Measurements from ENCODE around the gene RABL6. TPM values are rescaled to one million over a fixed set of nuclear protein-coding genes. Genes with fewer than 3 reads are reported as not detected.

Gene RABL6
- total RNA-seq, 2 experiments from 2014 or later, result 113 to 133 TPM

GRCh38 chr9:136844761-136845464 is 37.2 kb downstream of the RABL6 start:
- BruUV-seq (replicated peaks), result no TSS peak
- Histone ChIP-seq H3K4me1 (ENCODE audit: insufficient read depth, low read length, poor library complexity, severe bottlenecking) (peaks cover 30% of the 10 kb centered on the region), H3K36me3 (ENCODE audit: insufficient read depth, low read length) (peaks cover 17% of the 10 kb centered on the region), H3K27ac (ENCODE audit: low read depth, low read length, poor library complexity, severe bottlenecking) (no peak overlapping the region), H3K4me3 (ENCODE audit: low read depth, low read length, poor library complexity, severe bottlenecking) (no peak overlapping the region), H3K9me2 (ENCODE audit: insufficient read depth, low read length) (no peaks in the 10 kb centered on the region), H3K79me2 (ENCODE audit: insufficient read depth, low read depth, low read length) (no peaks in the 10 kb centered on the region), H3K9me3 (ENCODE audit: low read length) (no peaks in the 10 kb centered on the region), H4K20me1 (ENCODE audit: insufficient read depth, low read length) (no peaks in the 10 kb centered on the region), H3K4me2 (ENCODE audit: low read length) (no peak overlapping the region), H2AFZ (ENCODE audit: low read length) (no peak overlapping the region)
- intact Hi-C loops (cut with micrococcal nuclease; ENCODE audit: unreplicated experiment), result no loop called here
- DNase-seq (ENCODE audit: low spot score), result no peak
- TF ChIP-seq EZH2phosphoT487 (IDR thresholded peaks at IDR 0.05; ENCODE audit: borderline replicate concordance, low read depth, low read length), result no peak
- TF ChIP-seq CTCF (conservative IDR thresholded peaks at IDR 0.05; ENCODE audit: low read length), result no peak
- ChIA-PET POLR2A (no interaction called here), CTCF (ENCODE audit: unreplicated experiment) (no interaction called here)

DNA sequence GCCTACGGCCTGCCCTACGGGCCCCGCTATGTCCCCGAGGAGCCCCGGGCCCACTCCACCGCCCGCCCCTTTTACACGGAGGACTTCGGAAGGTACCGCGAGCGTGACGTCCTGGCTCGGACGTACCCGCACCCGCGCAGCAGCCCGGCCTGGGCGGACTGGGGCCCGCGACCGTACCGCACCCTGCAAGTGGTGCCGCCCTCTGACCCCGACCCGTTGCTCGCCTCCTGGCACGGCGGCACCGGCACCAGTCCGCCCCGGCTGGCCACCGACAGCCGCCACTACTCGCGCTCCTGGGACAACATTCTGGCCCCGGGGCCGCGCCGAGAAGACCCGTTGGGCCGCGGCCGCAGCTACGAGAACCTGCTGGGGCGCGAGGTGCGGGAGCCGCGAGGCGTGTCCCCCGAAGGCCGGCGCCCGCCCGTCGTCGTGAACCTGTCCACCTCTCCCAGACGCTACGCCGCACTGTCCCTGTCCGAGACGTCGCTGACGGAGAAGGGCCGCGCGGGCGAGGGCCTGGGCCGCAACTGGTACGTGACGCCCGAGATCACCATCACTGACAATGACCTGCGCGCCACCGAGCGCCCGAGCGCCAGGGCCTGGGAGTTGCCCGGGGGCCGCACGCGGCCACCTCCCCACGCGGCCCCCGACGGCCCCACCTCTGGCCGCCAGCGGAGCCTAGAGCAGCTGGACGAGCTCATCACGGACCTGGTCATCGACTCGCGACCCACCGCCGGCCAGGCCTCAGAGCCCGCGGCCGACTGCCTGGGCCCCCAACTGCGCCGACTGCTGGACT is 37.9 kb downstream of the RABL6 start:
- H3K4me3 ChIP-seq (ENCODE audit: low read depth, low read length, poor library complexity, severe bottlenecking), result no peak overlapping the region
- no peaks in the 10 kb centered on the region for H4K20me1 ChIP-seq (ENCODE audit: insufficient read depth, low read length)
- no peak overlapping the region for H2AFZ ChIP-seq (ENCODE audit: low read length)
- H3K4me2 ChIP-seq (ENCODE audit: low read length), result no peak overlapping the region
- ChIA-PET POLR2A (no interaction called here), CTCF (ENCODE audit: unreplicated experiment) (no interaction called here)
- BruUV-seq (replicated peaks), result no TSS peak
- no peaks in the 10 kb centered on the region for H3K79me2 ChIP-seq (ENCODE audit: insufficient read depth, low read depth, low read length)
- H3K4me1 ChIP-seq (ENCODE audit: insufficient read depth, low read length, poor library complexity, severe bottlenecking), result peaks cover 32% of the 10 kb centered on the region
- no peak overlapping the region for H3K27ac ChIP-seq (ENCODE audit: low read depth, low read length, poor library complexity, severe bottlenecking)
- no peak for DNase-seq (ENCODE audit: low spot score)
- TF ChIP-seq EZH2phosphoT487 (IDR thresholded peaks at IDR 0.05; ENCODE audit: borderline replicate concordance, low read depth, low read length) (no peak), CTCF (conservative IDR thresholded peaks at IDR 0.05; ENCODE audit: low read length) (no peak)
- no peaks in the 10 kb centered on the region for H3K9me2 ChIP-seq (ENCODE audit: insufficient read depth, low read length)
- intact Hi-C loops (cut with micrococcal nuclease; ENCODE audit: unreplicated experiment), result no loop called here
- H3K9me3 ChIP-seq (ENCODE audit: low read length), result no peaks in the 10 kb centered on the region
- H3K36me3 ChIP-seq (ENCODE audit: insufficient read depth, low read length), result peaks cover 9% of the 10 kb centered on the region
